Activated CD4-positive, alpha-beta T cell treated with anti-CD3 and anti-CD28 coated beads for 4 hours (primary cell): Measurements from ENCODE around the gene IQGAP1.

Experiments
- DNase-seq, 2 donors: peaks; one replicate each; pipeline ENCODE4 v3.0.0-alpha.2; 2020

The IQGAP1 gene

DNA sequence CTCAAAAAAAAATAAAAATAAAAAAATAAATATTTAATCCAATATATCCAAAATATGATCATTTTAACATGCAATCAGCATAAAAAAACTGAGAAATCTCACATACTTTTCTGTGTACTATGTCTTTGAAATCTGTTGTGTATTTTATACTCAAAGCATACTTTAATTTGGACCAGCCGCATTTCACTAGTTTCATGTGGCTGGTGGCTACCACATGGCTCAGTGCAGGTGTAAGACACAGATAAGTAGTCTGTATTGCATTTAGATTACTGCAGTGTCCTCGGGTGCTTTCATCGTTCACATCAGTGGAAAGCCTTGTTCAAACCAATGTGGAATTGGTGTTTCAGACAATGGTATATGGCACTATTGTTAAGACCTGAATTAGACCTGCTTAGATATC, 152.7 kb downstream of the IQGAP1 start:
- no peak for DNase-seq

DNA sequence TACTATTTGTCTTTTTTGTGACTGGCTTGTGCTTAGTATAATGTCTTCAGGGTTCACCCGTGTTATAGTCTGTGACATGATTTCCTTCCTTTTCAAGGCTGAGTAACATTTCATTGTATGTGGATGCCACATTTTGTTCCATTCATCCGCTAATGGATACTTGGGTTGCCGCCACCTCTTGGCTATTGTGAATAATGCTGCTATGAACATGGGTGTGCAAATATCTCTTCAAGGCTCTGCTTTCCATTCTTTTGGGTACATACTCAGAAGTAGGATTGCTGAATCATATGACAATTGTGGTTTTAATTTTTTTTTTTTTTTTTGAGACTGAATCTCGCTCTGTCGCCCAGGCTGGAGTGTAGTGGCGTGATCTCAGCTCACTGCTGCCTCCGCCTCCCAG, 157.1 kb downstream of the IQGAP1 start:
- peak in 1 of 2 donors; percentile 13 for DNase-seq

DNA sequence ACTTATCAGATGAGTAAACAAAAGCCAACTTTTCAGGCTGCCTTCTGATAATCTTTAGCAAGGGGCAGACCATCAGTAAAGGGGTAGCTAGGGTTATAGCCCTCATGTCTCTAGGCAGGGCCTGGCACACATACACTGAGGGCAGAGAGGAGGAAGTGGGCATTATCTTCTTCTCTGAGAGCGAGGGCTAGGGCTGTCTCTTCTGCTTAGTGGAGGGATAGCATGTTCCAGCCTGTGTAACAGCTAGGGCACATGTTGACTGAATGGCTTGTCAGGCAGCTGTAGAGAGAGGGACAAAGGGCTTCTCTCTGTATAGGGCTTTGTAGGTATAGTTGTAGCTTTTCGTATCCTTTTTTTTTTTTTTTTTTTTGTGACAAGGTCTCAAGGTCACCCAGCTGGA, 159.5 kb downstream of the IQGAP1 start:
- no peak for DNase-seq

DNA sequence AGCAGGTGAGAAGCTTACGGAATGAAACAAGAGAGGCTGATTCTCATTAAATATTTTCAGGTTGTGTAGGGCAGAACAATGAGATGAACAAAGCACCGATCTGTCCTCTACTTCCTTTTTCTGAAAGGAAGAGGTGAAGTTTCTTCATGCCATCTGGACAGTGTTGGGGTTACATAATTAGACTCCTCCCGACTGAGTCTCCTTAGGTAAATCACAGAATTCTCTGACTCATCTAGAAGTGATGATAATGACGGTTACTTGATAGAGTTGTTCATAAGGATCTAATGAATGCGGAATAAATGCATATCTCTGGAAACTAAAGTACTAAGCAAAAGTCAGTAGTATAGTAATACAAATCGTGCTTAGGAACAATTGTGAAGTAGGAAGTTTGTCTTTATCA, 162.9 kb downstream of the IQGAP1 start:
- no peak for DNase-seq
